Lower lobe of right lung (tissue), 2 donors: Measurements from ENCODE around the gene NEBL. TPM values are rescaled to one million over a fixed set of nuclear protein-coding genes. Genes with fewer than 3 reads are reported as not detected.

Experiments used
- ATAC-seq, 2 donors: fragments of 200-7000 bp; cut with Tn5 transposase; one replicate each; pipeline ENCODE4 v1.9.1; 2020 to 2022; ENCODE audit warnings: mild to moderate bottlenecking in 2 of 2, moderate library complexity in 2 of 2
- DNase-seq: peaks from one replicate; pipeline ENCODE4 v3.0.0-alpha.2; 2020
- H3K27ac ChIP-seq: fragments of 200-600 bp; one replicate; pipeline ENCODE4 v1.8.0; 2022
- H3K27me3 ChIP-seq: fragments of 200-600 bp; one replicate; pipeline ENCODE4 v1.8.0; 2022; ENCODE audit warnings: low read depth
- H3K36me3 ChIP-seq: fragments of 200-600 bp; one replicate; pipeline ENCODE4 v1.8.0; 2022; ENCODE audit warnings: mild to moderate bottlenecking
- H3K4me1 ChIP-seq: fragments of 200-600 bp; one replicate; pipeline ENCODE4 v1.8.0; 2022
- H3K4me3 ChIP-seq: fragments of 200-600 bp; one replicate; pipeline ENCODE4 v1.8.0; 2022; ENCODE audit warnings: mild to moderate bottlenecking
- H3K9me3 ChIP-seq: fragments of 200-600 bp; one replicate; pipeline ENCODE4 v1.8.0; 2022
- CTCF ChIP-seq: fragments of 200-600 bp; IDR thresholded peaks from one replicate; pipeline ENCODE4 v1.8.0; 2022; ENCODE audit warnings: antibody characterized with exemption, mild to moderate bottlenecking
- intact Hi-C: fragments of 100-400 bp; cut with DNase I; formaldehyde crosslinking; loops from one replicate; pipeline ENCODE4 v1.11.0; 2022
- total RNA-seq: library from RNA; stranded (reverse); fragmentation: NEBNext Ultra II Directional; extraction: Animal tissue kit (Norgen Biotek cat#: 25700); gene quantifications from one replicate; pipeline ENCODE4 v1.2.1, GENCODE V29; 2021
- donor health status: DM: no; HTN: yes; CAD: no; lungs with severe emphysema.

NEBL gene
- total RNA-seq, 1 donor from 2014 or later = 96.4 TPM

- H3K4me3 ChIP-seq = no peak overlapping the region
- DNase-seq (no peak), ATAC-seq (no peak)
- no peak overlapping the region for H3K27ac ChIP-seq
- no peaks in the 10 kb centered on the region for H3K36me3 ChIP-seq
- intact Hi-C loops = no loop called here
- no peaks in the 10 kb centered on the region for H3K27me3 ChIP-seq
- H3K4me1 ChIP-seq = no peaks in the 10 kb centered on the region
- no peak for TF ChIP-seq CTCF
- H3K9me3 ChIP-seq = no peaks in the 10 kb centered on the region
Measured at GRCh38 chr10:20737107-20737506, 160.0 kb downstream of the NEBL start.
